GM23338 (cell line): ENCODE data around the gene RICTOR.

Source experiments
- CREB1 ChIP-seq: fragments of 250-450 bp; sonication (Bioruptor Pico); IDR thresholded peaks from 2 replicates; pipeline ENCODE4 v1.5.0; 2020; ENCODE audit warnings: low read depth, mild to moderate bottlenecking, moderate library complexity
- CTCF ChIP-seq, 2 experiments: fragments of 200-600 bp in 1 of 2; sonication (generic) in 1 of 2; conservative IDR thresholded peaks; 2 replicates each; pipeline versions ENCODE4 v1.5.1 to v1.6.1; 2016 to 2017; ENCODE audit warnings: antibody characterized with exemption in 2 of 2, low read depth in 2 of 2, mild to moderate bottlenecking in 2 of 2, moderate library complexity in 1 of 2
- ETS1 ChIP-seq: IDR thresholded peaks from 2 replicates; pipeline ENCODE4 v1.6.1; 2016; ENCODE audit warnings: antibody characterized with exemption
- EZH2 ChIP-seq: fragments of 200-600 bp; sonication (generic); IDR thresholded peaks from one replicate; pipeline ENCODE4 v1.8.0; 2017; ENCODE audit warnings: antibody characterized with exemption, mild to moderate bottlenecking, low read depth; ENCODE audit not compliant: unreplicated experiment
- EZH2phosphoT487 ChIP-seq: fragments of 200-600 bp; sonication (generic); IDR thresholded peaks from one replicate; pipeline ENCODE4 v1.8.1; 2018; ENCODE audit warnings: antibody characterized with exemption; ENCODE audit not compliant: unreplicated experiment
- JUNB ChIP-seq: IDR thresholded peaks from one replicate; pipeline ENCODE4 v1.6.1; 2016; ENCODE audit warnings: antibody characterized with exemption; ENCODE audit not compliant: unreplicated experiment
- POLR2AphosphoS5 ChIP-seq: IDR thresholded peaks from 2 replicates; pipeline ENCODE4 v1.6.1; 2016; ENCODE audit warnings: antibody characterized with exemption, low read depth
- REST ChIP-seq: IDR thresholded peaks from one replicate; pipeline ENCODE4 v1.6.1; 2018; ENCODE audit warnings: antibody characterized with exemption; ENCODE audit not compliant: unreplicated experiment
- STAT1 ChIP-seq: IDR thresholded peaks from one replicate; pipeline ENCODE4 v1.6.1; 2016; ENCODE audit warnings: antibody characterized with exemption; ENCODE audit not compliant: unreplicated experiment
- ZNF114 ChIP-seq: fragments of 250-450 bp; sonication (Bioruptor Pico); IDR thresholded peaks from 2 replicates; pipeline ENCODE4 v1.5.0; 2020; ENCODE audit warnings: mild to moderate bottlenecking, moderate library complexity
- ZNF462 ChIP-seq: fragments of 250-450 bp; sonication (Bioruptor Pico); IDR thresholded peaks from 2 replicates; pipeline ENCODE4 v1.5.0; 2020; ENCODE audit warnings: mild to moderate bottlenecking, moderate library complexity

GRCh38 chr5:39120052-39120420 lies 45.8 kb upstream of the RICTOR start:
- TF ChIP-seq POLR2AphosphoS5 (no peak), CTCF (conservative IDR thresholded peaks at IDR 0.05; ENCODE audit: low read depth in 2 of 2) (no peak), EZH2 (no peak), REST (no peak), EZH2phosphoT487 (no peak), JUNB (no peak), ETS1 (no peak), ZNF114 (CRISPR knock-in tag) (no peak), CREB1 (CRISPR knock-in tag) (no peak), ZNF462 (CRISPR knock-in tag) (no peak), STAT1 (no peak)
